Measurements from ENCODE around the gene SYVN1.
A peak's percentile ranks its signal among the peaks of the same experiment; 100 is the strongest.

SYVN1 gene

DNA sequence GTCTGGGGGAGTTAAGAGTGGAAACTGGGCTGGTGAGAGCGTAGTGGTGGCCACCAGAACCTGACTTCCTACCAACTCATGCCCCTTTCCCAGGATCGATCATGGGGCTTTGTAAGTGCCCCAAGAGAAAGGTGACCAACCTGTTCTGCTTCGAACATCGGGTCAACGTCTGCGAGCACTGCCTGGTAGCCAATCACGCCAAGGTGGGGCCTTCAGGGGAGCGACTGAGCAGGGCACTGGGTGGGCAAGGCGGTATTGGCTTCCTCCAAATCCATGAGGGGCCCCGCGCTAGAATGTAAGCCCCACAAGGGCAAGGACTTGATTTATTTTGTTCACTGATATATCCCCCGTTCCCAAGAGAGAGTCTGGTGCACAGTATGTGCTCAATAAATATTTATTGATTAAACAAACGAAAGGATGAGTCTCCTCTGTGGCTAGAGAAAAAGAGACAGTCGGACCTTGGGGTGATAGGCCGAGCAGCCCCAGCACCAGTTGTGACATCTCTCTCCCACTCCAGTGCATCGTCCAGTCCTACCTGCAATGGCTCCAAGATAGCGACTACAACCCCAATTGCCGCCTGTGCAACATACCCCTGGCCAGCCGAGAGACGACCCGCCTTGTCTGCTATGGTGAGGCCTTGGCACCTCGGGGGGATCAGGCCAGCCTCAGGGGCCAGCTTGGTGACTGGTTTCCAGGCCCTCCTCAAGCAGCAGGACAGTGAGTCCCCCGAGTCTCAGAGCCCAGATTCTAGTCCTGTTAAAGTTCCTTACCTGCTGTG lies 49.5 kb downstream of the SYVN1 start:
- DNase-seq: no peak

- peak; percentile 96 for DNase-seq
Observed at GRCh38 chr11:65083834-65084597, 50.3 kb downstream of the SYVN1 start, which contains the start of the genes CDCA5 and ZFPL1. Gene CDCA5 (minus strand): TSS chr11:65084040. CDS start chr11:65083978, 62 bp downstream. Gene ZFPL1 (plus strand): TSS chr11:65084222. CDS start chr11:65084699, 477 bp downstream.

DNA sequence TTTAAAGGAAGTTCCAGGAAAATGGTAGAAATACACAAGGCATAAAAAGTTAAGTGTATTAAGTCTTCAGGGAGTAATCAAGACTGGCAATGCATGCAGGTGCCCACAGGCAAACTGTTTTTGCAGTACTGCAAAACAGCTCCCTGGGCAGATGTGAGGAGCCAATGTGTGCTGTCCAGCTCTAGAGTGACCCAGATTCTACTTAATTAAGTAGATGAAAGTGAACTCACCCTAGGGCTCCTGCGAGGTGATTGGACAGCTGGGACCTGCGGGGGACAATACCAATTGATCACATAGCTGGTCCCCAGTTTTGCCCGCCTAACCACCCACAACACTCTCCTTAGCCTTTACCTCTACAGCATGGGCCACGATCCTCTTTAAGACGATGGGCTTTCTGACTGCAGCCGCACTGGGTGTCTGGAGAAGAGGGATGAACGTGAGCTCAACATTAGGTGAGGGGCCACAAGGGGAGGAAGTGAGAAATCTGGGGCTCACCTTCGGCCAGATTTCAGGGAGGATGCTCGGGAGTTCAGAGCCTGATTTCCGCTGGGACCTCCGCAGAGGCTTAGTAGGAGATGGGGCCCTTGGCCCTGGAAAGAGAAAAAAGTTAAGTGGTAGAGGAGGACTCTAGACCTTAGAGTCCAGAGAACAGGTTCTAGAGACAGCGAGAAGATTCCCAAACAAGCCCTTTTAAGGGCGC lies 51.0 kb downstream of the SYVN1 start:
- no peak for DNase-seq

- DNase-seq: no peak
Observed at GRCh38 chr11:65078786-65079342, 55.5 kb downstream of the SYVN1 start.

GRCh38 chr11:65078151-65078550 lies 56.2 kb downstream of the SYVN1 start:
- peak; percentile 83 for DNase-seq

DNA sequence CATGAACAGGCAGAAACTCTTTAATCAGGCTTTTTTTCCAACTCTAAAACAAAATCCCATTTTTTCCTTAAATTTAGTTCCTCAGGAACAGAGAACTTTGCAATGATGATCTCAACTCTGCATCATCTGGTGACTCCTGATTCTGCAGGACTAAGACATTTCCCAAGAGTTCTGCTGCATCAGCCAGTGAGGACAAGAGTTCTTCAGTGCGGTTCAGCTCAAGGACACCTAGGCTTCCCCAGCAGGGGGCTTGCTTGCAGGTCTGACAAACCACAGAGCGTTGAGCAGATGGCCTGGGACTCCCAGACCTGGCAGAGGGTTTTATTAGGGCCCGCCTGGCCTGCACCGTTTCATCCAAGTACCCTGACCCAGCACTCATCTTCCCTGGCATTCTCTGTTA lies 56.9 kb downstream of the SYVN1 start:
- no peak for DNase-seq
